GM18867 (cell line): ENCODE results near the gene F7.

Experiments used
- ATAC-seq: cut with Tn5 transposase; IDR thresholded peaks from one replicate; pipeline ENCODE4 v1.9.1; 2021; ENCODE audit warnings: mild to moderate bottlenecking, moderate library complexity; ENCODE audit not compliant: unreplicated experiment

The F7 gene

GRCh38 chr13:113129921-113130750 is 24.5 kb downstream of the F7 start:
- no peak for ATAC-seq

- no peak for ATAC-seq
Observed at GRCh38 chr13:113135281-113135760, 29.7 kb downstream of the F7 start.

- ATAC-seq = no peak
Observed at GRCh38 chr13:113137691-113138298, 32.2 kb downstream of the F7 start.

GRCh38 chr13:113138792-113139551 is 33.4 kb downstream of the F7 start:
- no peak for ATAC-seq

GRCh38 chr13:113139577-113139976 is 34.0 kb downstream of the F7 start:
- ATAC-seq = no peak

GRCh38 chr13:113140677-113141600 is 35.3 kb downstream of the F7 start:
- no peak for ATAC-seq

GRCh38 chr13:113141601-113141970 is 36.0 kb downstream of the F7 start:
- ATAC-seq = no peak

- ATAC-seq = no peak
Observed at GRCh38 chr13:113142876-113143275, 37.3 kb downstream of the F7 start.

GRCh38 chr13:113143466-113144254 is 38.1 kb downstream of the F7 start:
- no peak for ATAC-seq

GRCh38 chr13:113144255-113144629 is 38.7 kb downstream of the F7 start:
- ATAC-seq = no peak

GRCh38 chr13:113145496-113145895 is 39.9 kb downstream of the F7 start:
- no peak for ATAC-seq

GRCh38 chr13:113145911-113146598 is 40.5 kb downstream of the F7 start:
- no peak for ATAC-seq

GRCh38 chr13:113146750-113147149 is 41.2 kb downstream of the F7 start:
- ATAC-seq = no peak

- ATAC-seq = no peak
Observed at GRCh38 chr13:113147206-113147605, 41.6 kb downstream of the F7 start.

- no peak for ATAC-seq
Observed at GRCh38 chr13:113148407-113148806, 42.8 kb downstream of the F7 start.

GRCh38 chr13:113148940-113149503 is 43.4 kb downstream of the F7 start:
- no peak for ATAC-seq

- no peak for ATAC-seq
Observed at GRCh38 chr13:113149711-113150549, 44.3 kb downstream of the F7 start.
